ENCODE data around the gene CALCR. TPM values are rescaled to one million over a fixed set of nuclear protein-coding genes. Genes with fewer than 3 reads are reported as not detected.

Gene CALCR
- polyA plus RNA-seq, 1 donor: 11.1 TPM

- no peak for DNase-seq (ENCODE audit: low read depth)
These were observed 126.3 kb downstream of the CALCR start for GRCh38 chr7:93448176-93448575.

GRCh38 chr7:93447509-93447908, 127.0 kb downstream of the CALCR start:
- DNase-seq (ENCODE audit: low read depth): no peak

GRCh38 chr7:93442478-93443224, 131.9 kb downstream of the CALCR start:
- DNase-seq (ENCODE audit: low read depth): no peak

GRCh38 chr7:93435791-93436190, 138.7 kb downstream of the CALCR start:
- no peak for DNase-seq (ENCODE audit: low read depth)

- no peak for DNase-seq (ENCODE audit: low read depth)
These were observed 142.4 kb downstream of the CALCR start for GRCh38 chr7:93432130-93432529.

GRCh38 chr7:93430917-93431588, 143.5 kb downstream of the CALCR start:
- DNase-seq (ENCODE audit: low read depth): no peak

GRCh38 chr7:93429563-93429962, 145.0 kb downstream of the CALCR start:
- no peak for DNase-seq (ENCODE audit: low read depth)

- DNase-seq (ENCODE audit: low read depth): no peak
These were observed 147.4 kb downstream of the CALCR start for GRCh38 chr7:93427107-93427506.

GRCh38 chr7:93426155-93426696, 148.3 kb downstream of the CALCR start:
- DNase-seq (ENCODE audit: low read depth): no peak

GRCh38 chr7:93414574-93414973, 159.9 kb downstream of the CALCR start:
- no peak for DNase-seq (ENCODE audit: low read depth)

GRCh38 chr7:93409324-93409723, 165.2 kb downstream of the CALCR start:
- no peak for DNase-seq (ENCODE audit: low read depth)

GRCh38 chr7:93407239-93407638, 167.3 kb downstream of the CALCR start:
- DNase-seq (ENCODE audit: low read depth): no peak

GRCh38 chr7:93402944-93403343, 171.6 kb downstream of the CALCR start:
- no peak for DNase-seq (ENCODE audit: low read depth)

- DNase-seq (ENCODE audit: low read depth): no peak
These were observed 174.9 kb downstream of the CALCR start for GRCh38 chr7:93399642-93400041.

- DNase-seq (ENCODE audit: low read depth): no peak
These were observed 181.5 kb downstream of the CALCR start for GRCh38 chr7:93392984-93393383.

GRCh38 chr7:93390660-93391059, 183.9 kb downstream of the CALCR start:
- no peak for DNase-seq (ENCODE audit: low read depth)

GRCh38 chr7:93382362-93382761, 192.2 kb downstream of the CALCR start:
- DNase-seq (ENCODE audit: low read depth): no peak

- DNase-seq (ENCODE audit: low read depth): no peak
These were observed 196.3 kb downstream of the CALCR start for GRCh38 chr7:93378131-93378760.

- DNase-seq (ENCODE audit: low read depth): no peak
These were observed 198.9 kb downstream of the CALCR start for GRCh38 chr7:93375603-93376002.
